DND-41 (cell line): ENCODE data around the gene POC1A.

ENCODE experiments used
- CTCF ChIP-seq: IDR thresholded peaks from 2 replicates; pipeline ENCODE4 v1.5.1; 2012; ENCODE audit warnings: borderline replicate concordance, low read length, moderate library complexity, mild to moderate bottlenecking; ENCODE audit not compliant: poor library complexity, severe bottlenecking; ENCODE audit errors: extremely low read depth
- EZH2 ChIP-seq: IDR thresholded peaks from 3 replicates; pipeline ENCODE4 v1.6.1; 2012; ENCODE audit warnings: borderline replicate concordance, low read depth, mild to moderate bottlenecking, moderate library complexity, low read length, inconsistent platforms; ENCODE audit not compliant: severe bottlenecking

GRCh38 chr3:52145736-52146110 lies 8.5 kb downstream of the POC1A start:
- TF ChIP-seq CTCF (no peak), EZH2 (no peak)
